DMS79 treated with DMSO at 0.1 percent for 48 hours (cell line): ENCODE data around the gene UNC93A.
"Not testable (repeated sequence)": the region's sequence is repeated elsewhere in the genome, so short reads cannot be mapped to it uniquely, and the experiment has no call there.

ENCODE experiments used
- DNase-seq: peaks from one replicate; lab custom pipeline; 2025; lab: John Stamatoyannopoulos, UW

The UNC93A gene

DNA sequence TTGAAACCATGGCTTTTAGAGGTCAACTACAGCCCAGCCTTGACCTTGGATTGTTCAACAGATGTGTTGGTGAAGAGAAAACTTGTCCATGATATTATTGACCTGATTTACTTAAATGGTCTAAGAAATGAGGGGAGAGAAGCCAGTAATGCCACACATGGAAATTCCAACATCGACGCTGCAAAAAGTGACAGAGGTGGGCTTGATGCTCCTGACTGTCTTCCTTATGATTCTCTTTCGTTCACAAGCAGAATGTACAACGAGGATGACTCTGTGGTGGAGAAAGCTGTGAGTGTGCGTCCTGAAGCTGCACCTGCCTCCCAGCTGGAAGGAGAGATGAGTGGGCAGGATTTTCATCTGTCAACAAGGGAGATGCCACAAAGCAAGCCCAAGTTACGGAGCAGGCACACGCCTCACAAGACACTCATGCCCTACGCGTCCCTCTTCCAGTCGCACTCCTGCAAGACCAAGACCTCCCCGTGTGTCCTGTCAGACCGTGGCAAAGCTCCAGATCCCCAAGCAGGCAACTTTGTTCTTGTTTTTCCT, 50.0 kb downstream of the UNC93A start:
- DNase-seq: no peak

DNA sequence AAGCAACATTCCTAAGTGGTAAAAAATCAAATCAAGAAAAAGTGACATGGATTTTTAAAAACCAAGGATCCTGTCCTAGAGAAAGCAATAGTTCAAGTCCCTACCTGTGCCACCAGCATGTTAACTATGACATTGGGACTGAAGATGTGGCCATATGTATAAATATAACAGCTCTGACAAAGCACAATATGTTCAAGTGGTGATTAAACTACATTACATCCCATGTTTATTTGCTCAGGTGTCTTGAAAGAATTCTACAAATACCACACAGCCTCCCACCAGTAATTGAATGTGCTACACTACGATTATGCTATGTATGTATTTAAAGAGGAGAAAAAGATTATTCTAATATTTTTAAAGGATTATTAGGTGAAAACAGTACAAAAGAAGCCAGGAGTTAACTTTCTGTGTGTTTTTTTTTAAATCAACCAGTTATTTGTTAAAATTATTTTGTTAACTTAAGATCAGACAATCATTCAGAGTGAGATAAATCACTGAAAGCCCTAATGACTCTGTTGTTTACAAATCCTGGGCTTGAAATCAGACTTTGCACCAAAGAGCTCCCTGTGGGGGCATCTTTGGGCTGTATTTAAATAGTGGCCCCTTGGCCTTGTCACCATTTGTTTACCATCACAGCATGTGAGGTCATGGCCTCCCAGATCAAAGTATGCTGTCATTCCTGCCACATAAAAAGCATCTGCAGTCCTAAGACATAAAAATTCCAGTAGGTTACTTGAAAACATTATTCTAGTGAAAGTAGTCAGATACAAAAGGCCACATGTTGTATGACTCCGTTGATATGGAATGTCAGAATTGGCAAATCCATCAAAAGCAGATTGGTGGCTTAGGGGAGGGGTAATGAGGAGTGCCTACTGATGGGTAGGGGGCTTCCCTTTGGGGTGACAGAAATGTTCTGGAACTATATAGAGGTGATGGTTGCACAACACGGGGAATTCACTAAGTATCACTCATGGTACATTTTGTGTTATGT, 50.8 kb downstream of the UNC93A start:
- DNase-seq: peak; percentile 17

DNA sequence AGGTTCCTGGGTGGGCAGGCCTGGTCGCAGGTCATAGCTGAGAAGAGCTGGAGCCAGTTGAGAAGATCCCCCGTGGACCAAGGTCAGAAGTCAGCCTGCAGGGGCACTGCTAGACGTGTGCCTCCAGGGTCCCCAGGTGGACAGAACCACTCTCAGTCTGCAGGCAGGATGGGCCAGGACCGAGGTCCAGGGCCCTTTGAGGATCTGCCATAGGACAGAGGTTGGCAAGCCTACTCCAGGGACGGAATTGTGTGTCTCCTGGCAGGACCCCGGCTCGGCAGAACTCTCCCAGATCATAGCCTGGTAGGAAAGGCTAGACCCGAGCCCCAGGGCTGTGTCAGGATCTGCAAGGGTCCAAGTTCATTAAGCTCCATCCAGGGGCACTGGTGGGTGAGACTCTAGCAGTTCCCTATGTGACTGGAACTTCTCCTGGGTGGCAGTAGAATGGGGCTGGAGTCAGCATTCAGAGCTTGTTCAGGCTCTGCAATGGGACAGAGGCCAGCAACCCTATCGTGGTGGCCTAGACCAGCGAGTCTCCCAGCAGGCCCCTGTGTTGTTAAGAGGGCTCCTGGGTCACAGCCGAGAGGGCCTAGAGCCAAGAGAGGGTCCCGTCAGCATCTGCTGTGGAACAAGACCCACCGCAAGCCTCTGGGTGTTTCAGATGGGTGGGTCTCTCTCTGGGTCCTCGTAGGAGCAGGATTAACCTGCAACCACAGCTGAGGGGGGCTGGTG, 51.9 kb downstream of the UNC93A start:
- DNase-seq: no peak

DNA sequence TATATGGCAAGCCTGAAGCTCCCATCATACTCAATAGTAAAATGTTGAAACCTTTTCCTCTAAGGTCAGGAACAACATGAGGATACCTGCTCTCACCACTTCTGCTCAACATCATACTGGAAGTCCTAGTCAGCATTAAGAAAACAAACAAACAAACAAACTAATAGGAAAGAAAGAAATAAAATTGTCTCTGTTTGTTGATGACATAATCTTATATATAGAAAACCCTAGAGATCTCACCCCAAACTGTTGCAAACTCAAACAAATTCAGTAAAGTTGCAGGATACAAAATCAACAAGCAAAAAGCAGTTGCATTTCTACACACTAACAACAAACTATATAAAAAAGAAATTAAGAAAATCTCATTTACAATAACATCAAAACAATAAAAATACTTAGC, 54.2 kb downstream of the UNC93A start:
- no peak for DNase-seq

DNA sequence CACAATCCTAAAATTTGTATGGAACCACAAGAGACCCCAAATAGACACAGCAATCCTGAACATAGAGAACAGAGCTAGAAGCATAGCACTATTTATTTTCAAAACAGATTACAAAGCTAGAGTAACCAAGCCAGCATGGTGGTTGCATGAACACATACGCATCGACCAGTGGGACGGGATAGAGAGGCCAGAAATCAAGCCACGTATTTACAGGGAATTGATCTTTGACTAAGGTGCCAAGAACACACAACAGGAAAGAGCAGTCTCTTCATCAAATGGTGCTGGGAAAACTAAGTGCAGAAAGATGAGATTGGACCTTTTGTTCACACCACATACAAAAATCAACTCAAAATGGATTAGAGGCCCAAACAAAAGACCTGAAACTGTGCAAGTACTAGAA, 54.8 kb downstream of the UNC93A start:
- DNase-seq: no peak

DNA sequence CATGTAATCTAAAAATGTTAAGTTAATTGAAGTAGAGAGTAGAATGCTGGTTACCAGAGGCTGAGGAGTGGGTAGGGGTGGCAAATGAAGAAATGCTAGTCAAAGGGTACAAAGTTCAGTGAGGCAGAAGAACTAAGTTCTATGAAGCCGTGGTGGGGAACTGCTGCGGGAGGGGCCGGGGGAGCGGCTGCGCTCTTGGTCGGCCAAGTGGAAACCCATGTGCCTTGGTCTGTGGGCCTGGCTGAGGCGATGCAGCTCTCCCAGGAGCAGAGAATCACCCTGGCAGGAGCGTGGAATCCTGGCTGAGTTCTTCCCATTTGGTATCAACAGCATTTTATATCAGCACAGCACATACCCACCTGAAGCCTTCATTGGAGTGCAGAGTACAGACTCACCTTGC, 56.1 kb downstream of the UNC93A start:
- DNase-seq: no peak

DNA sequence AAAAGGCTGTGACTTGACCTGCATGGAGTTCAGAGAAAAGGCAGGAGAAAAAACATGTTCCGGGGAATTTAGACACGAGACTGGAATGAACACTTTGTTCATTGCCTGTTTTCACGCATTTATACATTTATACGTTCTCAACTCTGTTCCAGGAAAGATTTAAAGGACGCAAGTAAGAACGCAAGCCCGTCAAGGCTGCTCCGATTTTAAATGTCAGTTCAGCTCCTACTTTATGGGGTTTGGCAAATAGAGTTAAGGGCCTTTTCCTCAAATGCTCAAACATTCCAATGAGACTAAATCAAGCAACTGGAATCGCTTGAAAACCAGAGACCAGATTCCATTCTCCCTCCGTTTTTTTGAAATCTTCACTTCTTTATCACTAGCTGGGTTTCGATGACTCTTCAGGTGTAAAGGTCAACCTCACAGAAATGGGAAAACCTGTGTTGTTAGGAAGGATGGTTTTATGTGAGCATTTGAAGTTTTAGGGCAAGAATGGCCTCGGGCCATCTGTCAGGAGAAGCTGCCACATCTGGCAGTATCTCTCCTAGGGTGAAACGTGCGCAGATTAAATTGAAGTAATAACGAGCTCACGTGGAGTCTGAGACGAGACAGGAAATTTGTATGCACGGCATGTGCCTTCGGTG, 58.6 kb downstream of the UNC93A start:
- no peak for DNase-seq

DNA sequence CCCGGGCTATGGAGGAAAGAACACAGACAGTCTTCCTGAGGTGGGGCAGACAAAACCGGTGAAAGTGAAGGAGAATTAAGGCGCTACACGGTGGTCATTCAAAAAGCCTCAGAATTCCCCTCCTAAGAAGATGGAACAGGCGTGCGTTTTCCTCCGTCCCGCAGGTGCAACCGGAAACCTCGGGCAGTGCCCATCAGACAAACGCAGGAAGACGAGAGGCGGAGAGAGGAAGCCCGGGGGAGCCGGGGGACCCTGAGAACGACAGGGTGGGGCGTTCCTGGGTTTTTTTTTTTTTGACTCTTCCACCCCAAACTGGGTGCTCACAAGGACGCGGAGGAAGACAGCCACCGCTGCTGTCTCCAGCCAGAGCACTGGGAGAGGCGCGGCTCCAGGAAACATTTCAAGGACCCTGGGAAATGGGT, 59.2 kb downstream of the UNC93A start:
- DNase-seq: peak; percentile 41

DNA sequence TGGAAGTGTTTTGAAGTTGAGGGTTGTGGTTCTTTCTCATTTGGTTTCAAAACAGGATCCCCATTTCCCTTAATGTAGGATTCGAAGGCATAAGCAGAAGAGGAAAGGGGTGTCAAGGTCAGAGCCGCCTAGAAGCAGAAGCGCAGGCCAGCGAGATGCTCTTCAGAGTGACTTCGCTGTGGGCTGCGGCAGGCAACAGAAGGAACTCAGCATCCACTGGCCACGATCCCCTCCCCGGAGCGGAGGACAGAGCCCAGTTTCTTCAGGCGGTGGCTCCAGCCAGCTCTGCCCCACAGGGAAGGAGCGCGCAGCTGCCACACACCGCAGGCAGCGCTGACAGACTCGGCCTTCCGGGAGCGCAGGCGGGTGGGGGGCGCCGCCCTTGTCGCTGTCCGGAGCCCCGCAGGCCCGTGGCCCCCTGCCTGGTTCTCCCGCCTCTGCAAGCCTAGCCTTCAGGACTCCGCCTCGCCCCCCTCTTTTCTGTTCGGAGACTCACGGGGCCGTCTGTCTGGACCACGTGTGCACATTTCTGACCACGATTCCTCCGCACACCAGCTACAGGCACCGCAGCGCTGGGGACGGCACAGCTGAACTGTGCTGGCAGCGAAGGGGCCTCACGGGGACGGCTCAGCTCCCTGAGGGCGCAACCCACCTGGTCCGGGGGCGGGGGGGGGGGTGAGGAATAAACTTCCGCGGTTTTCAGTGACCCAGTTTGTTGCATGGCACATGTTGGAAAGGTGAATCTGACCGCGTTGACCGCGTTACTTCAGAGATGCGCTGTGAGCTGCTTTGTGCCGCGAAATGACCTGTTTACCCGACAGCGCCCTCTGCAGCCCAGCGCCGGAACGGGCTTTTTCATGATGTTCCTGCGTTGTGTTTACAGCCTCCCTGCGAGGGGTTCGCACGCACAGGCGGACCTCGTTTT, 59.9 kb downstream of the UNC93A start:
- peak; percentile 72 for DNase-seq

DNA sequence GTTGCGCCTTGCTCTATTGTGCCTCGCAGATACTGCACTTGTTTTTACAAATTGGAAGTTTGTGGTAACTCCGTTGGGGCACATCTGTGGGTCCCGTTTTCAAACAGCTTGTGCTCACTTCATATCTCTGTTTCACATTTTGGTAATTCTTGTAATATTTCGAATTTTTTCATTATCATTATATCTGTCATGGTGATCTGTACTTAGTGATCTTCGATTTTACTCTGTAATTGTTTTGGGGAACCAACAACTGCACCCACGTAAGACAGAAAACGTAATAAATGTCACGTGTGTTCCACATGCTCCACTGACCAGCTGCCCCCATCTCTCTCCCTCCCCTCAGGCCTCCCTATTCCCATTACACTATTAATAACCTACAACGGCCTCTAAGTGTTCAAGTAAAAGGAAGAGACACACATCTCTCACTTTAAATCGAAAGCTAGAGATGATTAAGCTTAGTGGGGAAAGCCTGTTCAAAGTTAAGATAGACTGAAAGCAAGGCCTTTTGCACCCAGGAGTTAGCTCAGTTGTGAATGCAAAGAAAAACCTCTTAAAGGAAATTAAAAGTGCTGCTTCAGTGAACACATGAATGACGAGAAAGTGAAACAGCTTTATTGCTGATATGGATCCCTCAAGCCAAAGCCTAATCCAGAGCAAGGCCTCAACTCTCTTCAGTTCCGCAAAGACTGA, 60.7 kb downstream of the UNC93A start:
- no peak for DNase-seq

DNA sequence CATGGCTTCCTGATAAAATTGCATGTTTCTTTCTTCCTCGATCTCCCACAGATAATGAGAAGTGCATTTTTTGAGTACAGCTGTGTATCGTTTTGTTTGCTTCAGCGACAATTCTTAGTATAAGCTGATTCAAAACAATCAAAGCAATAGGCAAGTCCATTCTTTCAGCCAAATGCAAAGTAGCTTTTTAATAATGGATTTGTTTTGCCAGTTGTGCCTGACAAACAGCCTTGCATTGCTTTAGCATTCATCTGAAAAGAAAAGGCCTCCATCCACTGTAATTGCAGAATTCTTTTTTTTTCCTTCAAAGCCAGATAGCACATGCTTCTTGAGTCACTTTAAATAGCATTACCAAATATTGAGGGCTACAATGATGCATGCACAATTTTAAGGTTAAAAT, 65.8 kb downstream of the UNC93A start:
- DNase-seq: no peak

DNA sequence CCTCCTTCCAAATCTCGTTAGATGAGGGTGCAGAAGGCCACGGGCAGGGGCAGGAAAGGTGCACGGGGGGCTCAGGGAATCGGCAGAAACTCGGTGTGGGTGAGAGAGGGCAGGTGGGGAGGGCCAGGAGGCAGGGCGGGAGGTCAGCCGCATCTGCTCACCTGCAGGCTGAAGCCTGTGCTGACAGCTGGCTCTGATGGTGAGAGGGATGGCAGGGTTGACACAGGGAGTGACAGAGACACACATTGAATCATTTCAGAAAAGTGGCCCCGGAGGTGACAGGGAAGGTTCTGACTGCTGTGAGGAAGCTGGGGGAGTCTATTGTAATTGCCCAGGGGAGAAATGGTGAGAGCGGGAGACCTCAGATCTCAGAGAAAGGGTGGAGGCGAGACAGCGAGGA, 67.3 kb downstream of the UNC93A start:
- DNase-seq: not testable (repeated sequence)

DNA sequence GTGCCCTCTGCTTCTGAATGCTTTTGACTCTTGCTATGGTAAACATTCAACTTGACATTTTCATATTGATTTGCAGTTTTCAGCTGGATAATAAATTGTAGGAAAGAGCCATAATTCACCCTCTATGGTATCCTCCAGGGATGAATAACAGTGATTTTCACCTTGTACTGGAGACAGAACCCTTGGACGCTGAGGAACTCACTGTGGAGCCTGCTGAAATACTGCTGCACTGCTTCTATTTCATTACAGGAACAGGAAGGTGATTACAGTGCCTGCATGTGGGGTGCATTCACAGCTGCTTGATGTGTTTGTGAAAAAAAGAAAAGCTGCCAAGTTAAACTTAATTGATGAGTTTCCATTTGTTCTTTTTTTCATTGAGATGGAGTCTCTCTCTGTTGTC, 70.1 kb downstream of the UNC93A start:
- DNase-seq: not testable (repeated sequence)
